Measurements from ENCODE around the gene ICAM4.
"Not testable (repeated sequence)": the region's sequence is repeated elsewhere in the genome, so short reads cannot be mapped to it uniquely, and the experiment has no call there.

The ICAM4 gene

GRCh38 chr19:10332158-10332964 lies 45.6 kb downstream of the ICAM4 start:
- POLR2A ChIA-PET: interaction anchor here (0.8 kb wide), 1 partner anchor 43 kb away, joined by 3 read pairs; the partner anchor contains the start of gene ICAM5
- no peak for DNase-seq (ENCODE audit: extremely low spot score)
- no peak for TF ChIP-seq CTCF (IDR thresholded peaks at IDR 0.05; ENCODE audit: control extremely low read depth, extremely low read depth, low read depth, missing control alignments)
- CTCF ChIA-PET: no interaction called here

- POLR2A ChIA-PET: interaction anchor here (0.6 to 1.4 kb wide), 5 partner anchors 17 to 106 kb away, joined by 3 to 6 read pairs (median 5); partner anchors contain the start of genes ICAM1 and ICAM5
- peak; percentile 100 for DNase-seq (ENCODE audit: extremely low spot score)
- CTCF ChIA-PET: interaction anchor here (0.9 to 2.1 kb wide), 3 partner anchors 44 to 65 kb away, joined by 3 to 11 read pairs (median 3); partner anchors contain the start of gene ICAM5
- TF ChIP-seq CTCF (IDR thresholded peaks at IDR 0.05; ENCODE audit: control extremely low read depth, extremely low read depth, low read depth, missing control alignments): no peak
Observed at GRCh38 chr19:10332965-10333757, 46.4 kb downstream of the ICAM4 start, which contains the start of gene RAVER1. Gene RAVER1, minus strand, starts transcription at chr19:10333529. Its CDS starts 22 bp downstream, at chr19:10333507.

- ChIA-PET POLR2A (interaction anchor here (0.6 to 1.4 kb wide), 4 partner anchors 17 to 105 kb away, joined by 4 to 6 read pairs (median 6); partner anchors contain the start of gene ICAM1), CTCF (interaction anchor here (0.9 to 2.1 kb wide), 3 partner anchors 45 to 66 kb away, joined by 3 to 11 read pairs (median 3); partner anchors contain the start of gene ICAM5)
- DNase-seq (ENCODE audit: extremely low spot score): no peak
- no peak for TF ChIP-seq CTCF (IDR thresholded peaks at IDR 0.05; ENCODE audit: control extremely low read depth, extremely low read depth, low read depth, missing control alignments)
Observed at GRCh38 chr19:10333758-10334587, 47.2 kb downstream of the ICAM4 start.

- TF ChIP-seq CTCF (IDR thresholded peaks at IDR 0.05; ENCODE audit: control extremely low read depth, extremely low read depth, low read depth, missing control alignments): no peak
- POLR2A ChIA-PET: no interaction called here
- CTCF ChIA-PET: interaction anchor here (1.0 to 2.6 kb wide), 3 partner anchors 32 to 66 kb away, joined by 3 to 11 read pairs (median 5); no protein-coding TSS in a partner anchor
- DNase-seq (ENCODE audit: extremely low spot score): no peak
Observed at GRCh38 chr19:10334588-10335351, 48.0 kb downstream of the ICAM4 start.

GRCh38 chr19:10335352-10335985 lies 48.7 kb downstream of the ICAM4 start:
- DNase-seq (ENCODE audit: extremely low spot score): no peak
- TF ChIP-seq CTCF (IDR thresholded peaks at IDR 0.05; ENCODE audit: control extremely low read depth, extremely low read depth, low read depth, missing control alignments): no peak
- ChIA-PET CTCF (interaction anchor here (2.6 kb wide), 1 partner anchor 31 kb away, joined by 5 read pairs; no protein-coding TSS in a partner anchor), POLR2A (no interaction called here)

GRCh38 chr19:10336725-10337124 lies 50.0 kb downstream of the ICAM4 start:
- CTCF ChIA-PET: interaction anchor here (2.6 kb wide), 1 partner anchor 30 kb away, joined by 5 read pairs; no protein-coding TSS in a partner anchor
- DNase-seq (ENCODE audit: extremely low spot score); POLR2A ChIA-PET: not testable (repeated sequence)
